ENCODE measurements around the gene PRKAG3.

PRKAG3 gene

GRCh38 chr2:218854860-218855259, 23.3 kb upstream of the PRKAG3 start:
- TF ChIP-seq, protein P1, sequence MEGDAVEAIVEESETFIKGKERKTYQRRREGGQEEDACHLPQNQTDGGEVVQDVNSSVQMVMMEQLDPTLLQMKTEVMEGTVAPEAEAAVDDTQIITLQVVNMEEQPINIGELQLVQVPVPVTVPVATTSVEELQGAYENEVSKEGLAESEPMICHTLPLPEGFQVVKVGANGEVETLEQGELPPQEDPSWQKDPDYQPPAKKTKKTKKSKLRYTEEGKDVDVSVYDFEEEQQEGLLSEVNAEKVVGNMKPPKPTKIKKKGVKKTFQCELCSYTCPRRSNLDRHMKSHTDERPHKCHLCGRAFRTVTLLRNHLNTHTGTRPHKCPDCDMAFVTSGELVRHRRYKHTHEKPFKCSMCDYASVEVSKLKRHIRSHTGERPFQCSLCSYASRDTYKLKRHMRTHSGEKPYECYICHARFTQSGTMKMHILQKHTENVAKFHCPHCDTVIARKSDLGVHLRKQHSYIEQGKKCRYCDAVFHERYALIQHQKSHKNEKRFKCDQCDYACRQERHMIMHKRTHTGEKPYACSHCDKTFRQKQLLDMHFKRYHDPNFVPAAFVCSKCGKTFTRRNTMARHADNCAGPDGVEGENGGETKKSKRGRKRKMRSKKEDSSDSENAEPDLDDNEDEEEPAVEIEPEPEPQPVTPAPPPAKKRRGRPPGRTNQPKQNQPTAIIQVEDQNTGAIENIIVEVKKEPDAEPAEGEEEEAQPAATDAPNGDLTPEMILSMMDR (IDR thresholded peaks at IDR 0.05; ENCODE audit: poor library complexity, severe bottlenecking), result no peak
- ATAC-seq (ENCODE audit: low read depth), result no peak
- Histone ChIP-seq H3K9me3 (ENCODE audit: severe bottlenecking) (no peaks in the 10 kb centered on the region), H3K27ac (ENCODE audit: poor library complexity, severe bottlenecking) (no peak overlapping the region), H3K4me1 (ENCODE audit: insufficient read depth, poor library complexity, severe bottlenecking) (no peaks in the 10 kb centered on the region), H3K27me3 (ENCODE audit: insufficient read depth, poor library complexity, severe bottlenecking) (peaks cover 22% of the 10 kb centered on the region), H3K36me3 (ENCODE audit: low read depth) (no peaks in the 10 kb centered on the region), H3K4me3 (ENCODE audit: severe bottlenecking) (no peak overlapping the region)
- DNase-seq (ENCODE audit: low spot score), result no peak

- Histone ChIP-seq H3K4me1 (ENCODE audit: insufficient read depth, poor library complexity, severe bottlenecking) (peaks cover 3% of the 10 kb centered on the region), H3K9me3 (ENCODE audit: severe bottlenecking) (no peaks in the 10 kb centered on the region), H3K27me3 (ENCODE audit: insufficient read depth, poor library complexity, severe bottlenecking) (peaks cover 15% of the 10 kb centered on the region), H3K4me3 (ENCODE audit: severe bottlenecking) (no peak overlapping the region), H3K36me3 (ENCODE audit: low read depth) (no peaks in the 10 kb centered on the region), H3K27ac (ENCODE audit: poor library complexity, severe bottlenecking) (no peak overlapping the region)
- ATAC-seq (ENCODE audit: low read depth), result peak; percentile 53
- TF ChIP-seq, protein P1 (IDR thresholded peaks at IDR 0.05; ENCODE audit: poor library complexity, severe bottlenecking), result no peak
- DNase-seq (ENCODE audit: low spot score), result no peak
Observed at GRCh38 chr2:218853766-218854165, 22.2 kb upstream of the PRKAG3 start.

GRCh38 chr2:218852911-218853667, 21.5 kb upstream of the PRKAG3 start:
- Histone ChIP-seq H3K27me3 (ENCODE audit: insufficient read depth, poor library complexity, severe bottlenecking) (peaks cover 8% of the 10 kb centered on the region), H3K36me3 (ENCODE audit: low read depth) (no peaks in the 10 kb centered on the region), H3K4me3 (ENCODE audit: severe bottlenecking) (no peak overlapping the region), H3K9me3 (ENCODE audit: severe bottlenecking) (no peaks in the 10 kb centered on the region), H3K4me1 (ENCODE audit: insufficient read depth, poor library complexity, severe bottlenecking) (peaks cover 3% of the 10 kb centered on the region), H3K27ac (ENCODE audit: poor library complexity, severe bottlenecking) (no peak overlapping the region)
- TF ChIP-seq, protein P1 (IDR thresholded peaks at IDR 0.05; ENCODE audit: poor library complexity, severe bottlenecking), result peak; percentile 80
- DNase-seq (ENCODE audit: low spot score) (no peak), ATAC-seq (ENCODE audit: low read depth) (peak; percentile 12; the same call in 1 of the 3 replicates)

DNA sequence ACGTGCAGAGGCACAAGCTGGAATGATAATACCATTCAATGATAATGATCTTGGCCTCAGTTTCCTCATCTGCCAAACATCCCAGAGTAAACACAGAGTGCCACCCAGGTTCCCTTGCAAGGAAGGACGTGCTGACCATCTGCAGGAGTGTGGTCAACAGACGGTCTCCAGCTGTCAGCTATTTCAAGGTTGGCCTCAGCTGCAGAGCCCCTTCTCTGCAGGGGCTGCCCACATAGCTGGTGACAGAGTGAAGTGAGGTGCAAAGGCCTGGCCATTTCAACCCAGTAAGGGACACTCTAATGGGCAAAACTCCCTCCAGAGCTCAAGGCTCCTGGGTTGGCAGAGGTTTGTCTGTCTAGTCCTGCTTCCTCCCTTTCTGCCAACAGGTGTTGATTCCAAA, 19.7 kb upstream of the PRKAG3 start:
- no peaks in the 10 kb centered on the region for H3K9me3 ChIP-seq (ENCODE audit: severe bottlenecking)
- no peak overlapping the region for H3K4me3 ChIP-seq (ENCODE audit: severe bottlenecking)
- DNase-seq (ENCODE audit: low spot score), result no peak
- TF ChIP-seq, protein P1 (IDR thresholded peaks at IDR 0.05; ENCODE audit: poor library complexity, severe bottlenecking), result no peak
- no peak for ATAC-seq (ENCODE audit: low read depth)
- H3K27me3 ChIP-seq (ENCODE audit: insufficient read depth, poor library complexity, severe bottlenecking), result peaks cover 3% of the 10 kb centered on the region
- H3K27ac ChIP-seq (ENCODE audit: poor library complexity, severe bottlenecking), result no peak overlapping the region
- H3K36me3 ChIP-seq (ENCODE audit: low read depth), result no peaks in the 10 kb centered on the region
- H3K4me1 ChIP-seq (ENCODE audit: insufficient read depth, poor library complexity, severe bottlenecking), result peaks cover 3% of the 10 kb centered on the region

GRCh38 chr2:218850796-218851195, 19.2 kb upstream of the PRKAG3 start:
- Histone ChIP-seq H3K4me3 (ENCODE audit: severe bottlenecking) (no peak overlapping the region), H3K27me3 (ENCODE audit: insufficient read depth, poor library complexity, severe bottlenecking) (peaks cover 3% of the 10 kb centered on the region), H3K36me3 (ENCODE audit: low read depth) (no peaks in the 10 kb centered on the region), H3K4me1 (ENCODE audit: insufficient read depth, poor library complexity, severe bottlenecking) (peaks cover 3% of the 10 kb centered on the region), H3K9me3 (ENCODE audit: severe bottlenecking) (no peaks in the 10 kb centered on the region), H3K27ac (ENCODE audit: poor library complexity, severe bottlenecking) (no peak overlapping the region)
- DNase-seq (ENCODE audit: low spot score) (no peak), ATAC-seq (ENCODE audit: low read depth) (no peak)
- TF ChIP-seq, protein P1 (IDR thresholded peaks at IDR 0.05; ENCODE audit: poor library complexity, severe bottlenecking), result no peak

Data from RWPE2 (cell line).